ENCODE results near the gene STX12. TPM values are rescaled to one million over a fixed set of nuclear protein-coding genes. Genes with fewer than 3 reads are reported as not detected.

The STX12 gene
- total RNA-seq (17.8 and 36.5 TPM in 2 replicates), polyA plus RNA-seq (18.5 and 22.3 TPM in 2 replicates)

- Histone ChIP-seq H3K36me3 (no peaks in the 10 kb centered on the region), H3K4me1 (ENCODE audit: low read depth) (no peaks in the 10 kb centered on the region), H3K4me3 (peak within 1 kb of the TSS; percentile 88), H3K9me3 (ENCODE audit: low read depth) (no peaks in the 10 kb centered on the region), H3K27me3 (no peaks in the 10 kb centered on the region), H3K27ac (peak within 1 kb of the TSS; percentile 82)
- DNase-seq (ENCODE audit: low read depth in 1 of 2, low spot score in 1 of 2), result peak; percentile 98 to 100
- TF ChIP-seq CTCF (IDR thresholded peaks at IDR 0.05; ENCODE audit: low read depth, low read length), result no peak
Observed at GRCh38 chr1:27772932-27773825, at the start of gene STX12. TSS of gene STX12 (plus strand) at chr1:27773219. CDS start at chr1:27773308, 89 bp downstream.

- DNase-seq (ENCODE audit: low read depth in 1 of 2, low spot score in 1 of 2), result peak in 1 of 2 donors; percentile 42
- Histone ChIP-seq H3K9me3 (ENCODE audit: low read depth) (no peaks in the 10 kb centered on the region), H3K27ac (peak overlapping the region; percentile 73), H3K27me3 (no peaks in the 10 kb centered on the region), H3K4me1 (ENCODE audit: low read depth) (peaks cover 8% of the 10 kb centered on the region), H3K36me3 (no peaks in the 10 kb centered on the region), H3K4me3 (no peak overlapping the region)
- no peak for TF ChIP-seq CTCF (IDR thresholded peaks at IDR 0.05; ENCODE audit: low read depth, low read length)
Observed at GRCh38 chr1:27724961-27725373, 48.1 kb upstream of the STX12 start.

GRCh38 chr1:27725374-27726172 is 47.4 kb upstream of the STX12 start, which contains the start of gene FAM76A:
TSS of gene FAM76A (plus strand) at chr1:27725961. CDS start at chr1:27726081, 120 bp downstream.
- Histone ChIP-seq H3K4me1 (ENCODE audit: low read depth) (peaks cover 8% of the 10 kb centered on the region), H3K4me3 (peak within 1 kb of the TSS; percentile 92), H3K27me3 (no peaks in the 10 kb centered on the region), H3K36me3 (no peaks in the 10 kb centered on the region), H3K9me3 (ENCODE audit: low read depth) (no peaks in the 10 kb centered on the region), H3K27ac (peak within 1 kb of the TSS; percentile 78)
- TF ChIP-seq CTCF (IDR thresholded peaks at IDR 0.05; ENCODE audit: low read depth, low read length), result peak; percentile 55
- DNase-seq (ENCODE audit: low read depth in 1 of 2, low spot score in 1 of 2), result peak; percentile 100

GRCh38 chr1:27726173-27727044 is 46.6 kb upstream of the STX12 start:
- Histone ChIP-seq H3K4me1 (ENCODE audit: low read depth) (peaks cover 8% of the 10 kb centered on the region), H3K27me3 (no peaks in the 10 kb centered on the region), H3K27ac (peak overlapping the region; percentile 78), H3K36me3 (no peaks in the 10 kb centered on the region), H3K9me3 (ENCODE audit: low read depth) (no peaks in the 10 kb centered on the region), H3K4me3 (peak overlapping the region; percentile 92)
- DNase-seq (ENCODE audit: low read depth in 1 of 2, low spot score in 1 of 2), result peak; percentile 48 to 64
- no peak for TF ChIP-seq CTCF (IDR thresholded peaks at IDR 0.05; ENCODE audit: low read depth, low read length)

- Histone ChIP-seq H3K27me3 (no peaks in the 10 kb centered on the region), H3K9me3 (ENCODE audit: low read depth) (no peaks in the 10 kb centered on the region), H3K36me3 (no peaks in the 10 kb centered on the region), H3K27ac (no peak overlapping the region), H3K4me3 (no peak overlapping the region), H3K4me1 (ENCODE audit: low read depth) (peaks cover 8% of the 10 kb centered on the region)
- TF ChIP-seq CTCF (IDR thresholded peaks at IDR 0.05; ENCODE audit: low read depth, low read length), result no peak
- DNase-seq (ENCODE audit: low read depth in 1 of 2, low spot score in 1 of 2), result peak in 1 of 2 donors; percentile 26
Observed at GRCh38 chr1:27727126-27727525, 45.9 kb upstream of the STX12 start.
